ENCODE results near the gene CRHR1. TPM values are rescaled to one million over a fixed set of nuclear protein-coding genes. Genes with fewer than 3 reads are reported as not detected.

Gene CRHR1
- total RNA-seq, 4 donors from 2014 or later, result 0.25 to 3.7 (median 1.5) TPM

- DNase-seq (ENCODE audit: low spot score in 2 of 2), result no peak
- H3K4me3 ChIP-seq (ENCODE audit: low read depth, poor library complexity, severe bottlenecking), result no peak overlapping the region
- 62 to 79% methylated on average over 8 of the region's 8 CpGs for WGBS, 2 donors
- no peak for TF ChIP-seq CTCF (IDR thresholded peaks at IDR 0.05)
- TF ChIP-seq POLR2A (IDR thresholded peaks at IDR 0.05), result no peak
- intact Hi-C loops (cut with DNase I; ENCODE audit: low total_unique reads), result no loop called here
These were observed 54.7 kb downstream of the CRHR1 start for GRCh38 chr17:45838751-45839295.

- WGBS, 2 donors, result 86 to 94% methylated on average over 4 of the region's 4 CpGs
- no peak for DNase-seq (ENCODE audit: low spot score in 2 of 2)
- no peak for TF ChIP-seq CTCF (IDR thresholded peaks at IDR 0.05)
- intact Hi-C loops (cut with DNase I; ENCODE audit: low total_unique reads), result no loop called here
- H3K4me3 ChIP-seq (ENCODE audit: low read depth, poor library complexity, severe bottlenecking), result no peak overlapping the region
These were observed 55.3 kb downstream of the CRHR1 start for GRCh38 chr17:45839442-45839841.

- no peak for TF ChIP-seq POLR2A (IDR thresholded peaks at IDR 0.05)
- TF ChIP-seq CTCF (IDR thresholded peaks at IDR 0.05), result no peak
- WGBS, 2 donors, result 48 to 67% methylated on average over 9 of the region's 9 CpGs
- no peak for DNase-seq (ENCODE audit: low spot score in 2 of 2)
- intact Hi-C loops (cut with DNase I; ENCODE audit: low total_unique reads), result no loop called here
- H3K4me3 ChIP-seq (ENCODE audit: low read depth, poor library complexity, severe bottlenecking), result no peak overlapping the region
These were observed 57.1 kb downstream of the CRHR1 start for GRCh38 chr17:45841186-45841585.

- intact Hi-C loops (cut with DNase I; ENCODE audit: low total_unique reads), result no loop called here
- H3K4me3 ChIP-seq (ENCODE audit: low read depth, poor library complexity, severe bottlenecking), result no peak overlapping the region
- TF ChIP-seq POLR2A (IDR thresholded peaks at IDR 0.05) (no peak), CTCF (IDR thresholded peaks at IDR 0.05) (no peak)
- DNase-seq (ENCODE audit: low spot score in 2 of 2), result no peak
- 45 to 54% methylated on average over 7 of the region's 7 CpGs for WGBS, 2 donors
These were observed 57.9 kb downstream of the CRHR1 start for GRCh38 chr17:45841883-45842525.

GRCh38 chr17:45843722-45844121 lies 59.6 kb downstream of the CRHR1 start:
- TF ChIP-seq POLR2A (IDR thresholded peaks at IDR 0.05) (no peak), CTCF (IDR thresholded peaks at IDR 0.05) (no peak)
- no peak overlapping the region for H3K4me3 ChIP-seq (ENCODE audit: low read depth, poor library complexity, severe bottlenecking)
- 94 to 95% methylated on average over 4 of the region's 4 CpGs for WGBS, 2 donors
- intact Hi-C loops (cut with DNase I; ENCODE audit: low total_unique reads), result no loop called here
- DNase-seq (ENCODE audit: low spot score in 2 of 2), result no peak

Measured in lower leg skin (tissue), 4 donors.